Measurements from ENCODE around the gene ABCB6.

DNA sequence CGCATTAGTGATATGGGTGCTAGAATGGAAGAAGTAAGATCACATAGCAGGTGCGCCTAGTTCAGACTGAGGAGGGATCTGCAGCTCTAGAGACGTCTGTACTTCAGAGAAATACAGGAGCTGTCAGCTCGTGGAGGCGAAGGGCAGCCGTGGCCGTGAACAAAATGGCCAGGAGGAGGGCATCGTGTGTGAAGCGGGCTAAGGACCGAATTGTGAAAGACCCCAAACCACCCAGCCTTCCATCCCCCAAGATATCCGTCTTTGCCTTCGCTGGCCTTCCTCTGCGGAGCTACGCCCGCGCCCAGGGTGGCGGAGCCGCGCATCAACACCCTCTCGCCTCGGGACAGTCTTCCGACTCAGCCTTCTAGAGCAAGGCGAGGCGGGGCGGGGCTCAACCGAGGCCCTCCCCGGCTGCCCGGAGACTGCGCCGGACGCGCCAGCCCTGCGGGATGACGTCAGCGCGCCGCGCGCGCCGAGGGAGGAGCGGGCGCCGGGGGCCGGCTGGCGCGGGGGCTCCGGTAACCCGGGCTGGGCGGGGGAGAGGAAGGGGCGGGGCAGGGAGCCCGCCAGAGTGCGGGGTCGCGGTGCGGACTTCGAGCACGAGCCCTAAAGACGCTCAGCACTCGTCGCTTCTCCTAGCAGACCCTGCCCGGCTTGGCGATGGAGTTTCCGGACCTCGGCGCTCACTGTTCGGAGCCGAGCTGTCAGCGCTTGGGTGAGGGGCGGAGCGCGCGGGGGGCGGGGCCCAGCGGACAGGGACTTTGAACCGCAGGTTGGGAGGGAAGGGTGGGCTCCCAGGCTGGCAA, 12.2 kb downstream of the ABCB6 start, which contains the start of gene ZFAND2B:
- TF ChIP-seq, protein P1, sequence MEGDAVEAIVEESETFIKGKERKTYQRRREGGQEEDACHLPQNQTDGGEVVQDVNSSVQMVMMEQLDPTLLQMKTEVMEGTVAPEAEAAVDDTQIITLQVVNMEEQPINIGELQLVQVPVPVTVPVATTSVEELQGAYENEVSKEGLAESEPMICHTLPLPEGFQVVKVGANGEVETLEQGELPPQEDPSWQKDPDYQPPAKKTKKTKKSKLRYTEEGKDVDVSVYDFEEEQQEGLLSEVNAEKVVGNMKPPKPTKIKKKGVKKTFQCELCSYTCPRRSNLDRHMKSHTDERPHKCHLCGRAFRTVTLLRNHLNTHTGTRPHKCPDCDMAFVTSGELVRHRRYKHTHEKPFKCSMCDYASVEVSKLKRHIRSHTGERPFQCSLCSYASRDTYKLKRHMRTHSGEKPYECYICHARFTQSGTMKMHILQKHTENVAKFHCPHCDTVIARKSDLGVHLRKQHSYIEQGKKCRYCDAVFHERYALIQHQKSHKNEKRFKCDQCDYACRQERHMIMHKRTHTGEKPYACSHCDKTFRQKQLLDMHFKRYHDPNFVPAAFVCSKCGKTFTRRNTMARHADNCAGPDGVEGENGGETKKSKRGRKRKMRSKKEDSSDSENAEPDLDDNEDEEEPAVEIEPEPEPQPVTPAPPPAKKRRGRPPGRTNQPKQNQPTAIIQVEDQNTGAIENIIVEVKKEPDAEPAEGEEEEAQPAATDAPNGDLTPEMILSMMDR (conservative IDR thresholded peaks at IDR 0.05 in 1 of 2, IDR thresholded peaks at IDR 0.05 in 1 of 2; ENCODE audit: extremely low read depth in 1 of 2, insufficient read depth in 1 of 2, low read depth in 1 of 2, low read length in 2 of 2): no peak
- no peak for TF ChIP-seq EZH2 (IDR thresholded peaks at IDR 0.05; ENCODE audit: borderline replicate concordance, low read length)
